Spleen (tissue), 7 donors: ENCODE data around the gene ANO2.

ENCODE experiments used
- POLR2A ChIP-seq, 3 donors: fragments of 450-650 bp; IDR thresholded peaks; one replicate each; pipeline ENCODE4 v1.5.1; 2017; ENCODE audit warnings: antibody characterized with exemption in 3 of 3, mild to moderate bottlenecking in 1 of 3
- POLR2AphosphoS5 ChIP-seq, 3 donors: sonication (generic); formaldehyde crosslinking; IDR thresholded peaks; one replicate each; pipeline ENCODE4 v1.5.1; 2017; ENCODE audit warnings: antibody characterized with exemption in 3 of 3
- TF ChIP-seq, protein P1 (sequence below), 11 experiments: fragments of 200-600 bp in 7 of 11; fragments of 450-650 bp in 4 of 11; sonication (generic) in 4 of 11; IDR thresholded peaks in 8 of 11; conservative IDR thresholded peaks in 3 of 11; 1 replicate in 7 of 11; 2 replicates in 4 of 11; pipeline versions ENCODE4 v1.4.0 to v1.8.0; 2016 to 2021; ENCODE audit warnings: antibody characterized with exemption in 11 of 11, inconsistent platforms in 4 of 11, mild to moderate bottlenecking in 1 of 11
- donor health status: DM: no; HTN: no; CAD: no; lungs with moderate emphysema.
- donor health status: DM: no; HTN: no; CAD: no.
- donor health status: DM: no; HTN: no; CAD: no.

DNA sequence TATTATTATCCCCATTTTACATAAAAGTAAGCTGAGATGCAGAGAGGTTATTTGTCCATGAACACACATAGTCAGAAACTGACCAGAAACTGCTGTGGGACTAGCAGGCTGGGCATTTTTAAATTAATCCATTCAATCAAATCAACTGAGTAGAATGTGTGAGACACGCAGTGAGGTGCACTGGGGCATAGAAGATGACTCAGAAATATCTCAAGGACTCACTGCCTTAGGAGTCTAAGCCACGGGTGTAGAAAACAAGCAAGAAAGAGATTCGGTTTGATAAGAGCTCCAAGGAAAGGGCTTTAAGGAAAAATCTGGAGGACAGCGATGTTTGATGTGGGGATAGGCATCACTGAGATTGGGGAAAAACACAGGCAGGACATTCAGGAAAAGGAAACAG is 127.8 kb downstream of the ANO2 start:
- TF ChIP-seq, protein P1, sequence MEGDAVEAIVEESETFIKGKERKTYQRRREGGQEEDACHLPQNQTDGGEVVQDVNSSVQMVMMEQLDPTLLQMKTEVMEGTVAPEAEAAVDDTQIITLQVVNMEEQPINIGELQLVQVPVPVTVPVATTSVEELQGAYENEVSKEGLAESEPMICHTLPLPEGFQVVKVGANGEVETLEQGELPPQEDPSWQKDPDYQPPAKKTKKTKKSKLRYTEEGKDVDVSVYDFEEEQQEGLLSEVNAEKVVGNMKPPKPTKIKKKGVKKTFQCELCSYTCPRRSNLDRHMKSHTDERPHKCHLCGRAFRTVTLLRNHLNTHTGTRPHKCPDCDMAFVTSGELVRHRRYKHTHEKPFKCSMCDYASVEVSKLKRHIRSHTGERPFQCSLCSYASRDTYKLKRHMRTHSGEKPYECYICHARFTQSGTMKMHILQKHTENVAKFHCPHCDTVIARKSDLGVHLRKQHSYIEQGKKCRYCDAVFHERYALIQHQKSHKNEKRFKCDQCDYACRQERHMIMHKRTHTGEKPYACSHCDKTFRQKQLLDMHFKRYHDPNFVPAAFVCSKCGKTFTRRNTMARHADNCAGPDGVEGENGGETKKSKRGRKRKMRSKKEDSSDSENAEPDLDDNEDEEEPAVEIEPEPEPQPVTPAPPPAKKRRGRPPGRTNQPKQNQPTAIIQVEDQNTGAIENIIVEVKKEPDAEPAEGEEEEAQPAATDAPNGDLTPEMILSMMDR (IDR thresholded peaks at IDR 0.05 in 8 of 11, conservative IDR thresholded peaks at IDR 0.05 in 3 of 11) = no peak
- TF ChIP-seq POLR2A (IDR thresholded peaks at IDR 0.05) = no peak
- no peak for TF ChIP-seq POLR2AphosphoS5 (IDR thresholded peaks at IDR 0.05)
